A549 (cell line): ENCODE measurements around the gene TMEM51.

ENCODE experiments used
- CEBPB ChIP-seq, 2 experiments: fragments of >200 bp in 1 of 2; sonication (Bioruptor Twin) in 1 of 2; formaldehyde crosslinking in 1 of 2; IDR thresholded peaks; 2 replicates each; pipeline ENCODE4 v1.6.1; 2012 to 2016
- EP300 ChIP-seq, 2 experiments: fragments of >200 bp; sonication (Bioruptor Twin); formaldehyde crosslinking; IDR thresholded peaks; 2 replicates in 1 of 2; 3 replicates in 1 of 2; pipeline ENCODE4 v1.6.1; 2016 to 2017
- KDM1A ChIP-seq: fragments of 200-600 bp; sonication (generic); IDR thresholded peaks from 2 replicates; pipeline ENCODE4 v1.6.1; 2016; ENCODE audit warnings: low read depth, mild to moderate bottlenecking
- KDM5A ChIP-seq: fragments of 200-600 bp; sonication (generic); IDR thresholded peaks from 2 replicates; pipeline ENCODE4 v1.6.1; 2016; ENCODE audit warnings: antibody characterized with exemption, mild to moderate bottlenecking
- POLR2A ChIP-seq: IDR thresholded peaks from 2 replicates; pipeline ENCODE4 v1.6.1; 2012; ENCODE audit warnings: mild to moderate bottlenecking, low read length
- RAD21 ChIP-seq, 2 experiments: fragments of >200 bp in 1 of 2; sonication (Bioruptor Twin) in 1 of 2; formaldehyde crosslinking in 1 of 2; IDR thresholded peaks in 1 of 2; conservative IDR thresholded peaks in 1 of 2; 2 replicates in 1 of 2; 3 replicates in 1 of 2; pipeline ENCODE4 v1.6.1; 2012 to 2018; ENCODE audit warnings: inconsistent platforms in 1 of 2
- SMC3 ChIP-seq: fragments of >200 bp; sonication (Bioruptor Twin); formaldehyde crosslinking; IDR thresholded peaks from 3 replicates; pipeline ENCODE4 v1.6.1; 2018; ENCODE audit warnings: inconsistent platforms
- TF ChIP-seq, protein P1 (sequence below): fragments of >200 bp; sonication (Bioruptor Twin); formaldehyde crosslinking; IDR thresholded peaks from 3 replicates; pipeline ENCODE4 v1.5.1; 2016

DNA sequence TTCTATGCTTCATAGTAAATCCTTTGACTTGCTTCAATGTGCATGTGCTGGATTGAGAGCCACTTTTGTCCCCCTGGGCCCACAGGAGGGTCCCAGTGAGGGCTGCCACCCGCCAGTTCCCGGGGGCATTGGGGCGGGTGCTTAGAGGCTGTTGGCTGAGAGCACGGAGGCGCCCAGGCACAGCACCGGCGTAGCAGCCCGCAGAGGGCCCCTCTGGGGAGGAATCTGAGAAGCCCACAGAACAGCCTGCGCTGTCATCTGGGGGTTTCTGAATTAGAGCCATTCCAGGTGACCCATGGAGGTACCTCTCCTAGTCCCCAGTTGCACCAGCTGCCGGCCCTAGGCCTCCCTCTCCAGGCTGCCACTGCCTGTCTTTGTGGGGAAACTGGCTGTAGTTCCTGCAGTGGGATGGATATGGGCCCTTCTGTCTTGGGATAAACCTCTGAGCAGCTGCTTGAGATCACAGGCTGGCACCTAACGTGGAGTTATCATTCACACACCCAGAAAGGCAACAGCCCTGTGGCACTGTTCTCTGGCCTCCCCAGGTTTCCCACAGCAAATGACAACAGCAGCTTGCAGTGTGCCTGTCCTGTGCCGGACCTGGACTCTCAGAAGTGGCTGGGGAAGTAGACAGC is 39.5 kb downstream of the TMEM51 start:
- TF ChIP-seq, protein P1, sequence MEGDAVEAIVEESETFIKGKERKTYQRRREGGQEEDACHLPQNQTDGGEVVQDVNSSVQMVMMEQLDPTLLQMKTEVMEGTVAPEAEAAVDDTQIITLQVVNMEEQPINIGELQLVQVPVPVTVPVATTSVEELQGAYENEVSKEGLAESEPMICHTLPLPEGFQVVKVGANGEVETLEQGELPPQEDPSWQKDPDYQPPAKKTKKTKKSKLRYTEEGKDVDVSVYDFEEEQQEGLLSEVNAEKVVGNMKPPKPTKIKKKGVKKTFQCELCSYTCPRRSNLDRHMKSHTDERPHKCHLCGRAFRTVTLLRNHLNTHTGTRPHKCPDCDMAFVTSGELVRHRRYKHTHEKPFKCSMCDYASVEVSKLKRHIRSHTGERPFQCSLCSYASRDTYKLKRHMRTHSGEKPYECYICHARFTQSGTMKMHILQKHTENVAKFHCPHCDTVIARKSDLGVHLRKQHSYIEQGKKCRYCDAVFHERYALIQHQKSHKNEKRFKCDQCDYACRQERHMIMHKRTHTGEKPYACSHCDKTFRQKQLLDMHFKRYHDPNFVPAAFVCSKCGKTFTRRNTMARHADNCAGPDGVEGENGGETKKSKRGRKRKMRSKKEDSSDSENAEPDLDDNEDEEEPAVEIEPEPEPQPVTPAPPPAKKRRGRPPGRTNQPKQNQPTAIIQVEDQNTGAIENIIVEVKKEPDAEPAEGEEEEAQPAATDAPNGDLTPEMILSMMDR, result no peak
- TF ChIP-seq RAD21 (conservative IDR thresholded peaks at IDR 0.05 in 1 of 2, IDR thresholded peaks at IDR 0.05 in 1 of 2) (no peak), EP300 (IDR thresholded peaks at IDR 0.05) (no peak), KDM1A (no peak), SMC3 (no peak), KDM5A (no peak), POLR2A (no peak), CEBPB (IDR thresholded peaks at IDR 0.05) (no peak)
